ENCODE measurements around the gene OR8A1. TPM values are rescaled to one million over a fixed set of nuclear protein-coding genes. Genes with fewer than 3 reads are reported as not detected.

Gene OR8A1
- not detected in 2 replicates for total RNA-seq (2014; rRNA removed; shearing (Covaris generic))

DNA sequence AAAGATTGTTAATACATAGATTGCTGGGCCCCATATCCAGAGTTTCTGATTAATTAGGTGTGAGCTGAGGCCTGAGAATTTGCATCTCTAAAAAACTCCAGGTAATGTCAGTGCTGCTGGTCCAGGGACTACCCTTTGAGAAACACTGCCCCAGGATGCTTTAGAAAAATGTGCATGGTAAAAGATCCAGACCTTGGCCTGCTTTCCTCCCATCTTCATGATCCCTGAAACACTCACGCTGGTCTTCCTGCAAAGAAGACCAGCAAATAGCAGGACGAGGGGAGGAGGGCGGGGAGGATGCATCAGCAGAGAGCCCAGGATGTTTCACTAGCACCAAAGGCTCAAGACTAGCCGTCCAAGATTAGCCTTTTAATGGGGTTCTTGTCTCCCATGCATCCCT is at the start of gene OR8A1:
OR8A1 (plus strand) TSS at position 301 of the 400 bp plus-strand sequence. CDS start 123 bp downstream, outside the sequence.
- Histone ChIP-seq H3K27me3 (ENCODE audit: control insufficient read depth, insufficient read depth, low read length) (no peaks in the 10 kb centered on the region), H3K36me3 (replicated peaks; ENCODE audit: control insufficient read depth, insufficient read depth, low read length) (no peaks in the 10 kb centered on the region)
- DNase-seq, result no peak

DNA sequence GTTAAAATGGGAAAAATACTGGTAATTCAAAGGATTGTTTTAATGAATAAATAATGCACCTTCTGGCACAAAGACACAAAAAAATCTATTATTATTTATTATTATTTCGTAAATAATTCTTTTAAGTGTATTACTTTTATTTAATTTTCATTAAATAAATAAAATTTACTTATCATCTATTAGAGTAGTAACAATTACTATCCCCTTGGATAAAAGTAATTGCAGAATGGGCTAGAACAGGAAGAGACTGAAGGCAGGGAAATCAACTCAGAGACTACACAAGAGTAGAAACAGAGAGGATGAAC is 49.3 kb upstream of the OR8A1 start:
- DNase-seq, result no peak
- no peaks in the 10 kb centered on the region for H3K36me3 ChIP-seq (replicated peaks; ENCODE audit: control insufficient read depth, insufficient read depth, low read length)
- H3K27me3 ChIP-seq (ENCODE audit: control insufficient read depth, insufficient read depth, low read length), result no peaks in the 10 kb centered on the region
- no peak overlapping the region for H3K4me3 ChIP-seq (ENCODE audit: insufficient read depth, low read depth, low read length)

More for the DNA sequence above, at the start of gene OR8A1:
- no peak within 1 kb of the TSS for H3K4me3 ChIP-seq (ENCODE audit: insufficient read depth, low read depth, low read length)

DNA sequence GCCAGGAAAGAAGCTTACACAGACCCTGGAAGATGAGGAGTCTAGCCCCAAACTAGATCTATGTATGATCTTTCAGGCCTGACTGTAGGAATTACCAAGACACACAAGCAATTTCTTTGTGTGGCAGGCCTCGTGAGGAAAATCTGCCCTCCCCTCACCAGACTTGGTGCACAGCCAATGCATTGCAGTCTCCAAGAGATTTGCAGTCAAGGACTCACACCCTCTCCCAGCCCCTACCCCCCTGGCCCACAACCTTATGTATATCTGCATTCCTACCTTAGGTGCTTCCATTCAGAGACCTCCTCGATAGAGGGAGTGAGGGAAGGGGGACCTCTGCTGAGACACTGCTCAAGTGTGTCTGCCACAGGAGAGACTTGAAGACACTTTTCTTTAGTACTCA is 36.2 kb upstream of the OR8A1 start:
- Histone ChIP-seq H3K27me3 (ENCODE audit: control insufficient read depth, insufficient read depth, low read length) (no peaks in the 10 kb centered on the region), H3K36me3 (replicated peaks; ENCODE audit: control insufficient read depth, insufficient read depth, low read length) (no peaks in the 10 kb centered on the region), H3K4me3 (ENCODE audit: insufficient read depth, low read depth, low read length) (no peak overlapping the region)
- DNase-seq, result no peak

DNA sequence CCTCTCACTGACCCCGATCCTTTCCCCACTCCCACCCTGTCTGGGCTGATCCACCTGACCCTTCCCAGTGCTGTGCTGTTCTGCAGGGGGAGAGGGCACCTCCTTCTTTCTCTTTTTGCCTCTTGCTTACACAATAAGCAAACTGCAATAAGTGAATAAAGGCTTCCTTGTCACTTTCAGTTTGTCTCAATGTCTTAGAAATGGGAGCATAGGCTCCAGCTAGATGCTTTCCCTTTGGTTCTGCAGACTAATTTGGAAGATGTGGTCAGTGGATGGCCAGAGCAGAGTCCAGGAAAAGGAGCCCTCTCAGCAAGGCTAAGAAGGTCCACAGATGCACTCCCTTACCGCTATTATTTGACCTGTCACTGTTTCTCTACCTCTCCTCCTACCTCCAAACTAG is 35.7 kb upstream of the OR8A1 start:
- Histone ChIP-seq H3K4me3 (ENCODE audit: insufficient read depth, low read depth, low read length) (no peak overlapping the region), H3K36me3 (replicated peaks; ENCODE audit: control insufficient read depth, insufficient read depth, low read length) (no peaks in the 10 kb centered on the region), H3K27me3 (ENCODE audit: control insufficient read depth, insufficient read depth, low read length) (no peaks in the 10 kb centered on the region)
- no peak for DNase-seq

DNA sequence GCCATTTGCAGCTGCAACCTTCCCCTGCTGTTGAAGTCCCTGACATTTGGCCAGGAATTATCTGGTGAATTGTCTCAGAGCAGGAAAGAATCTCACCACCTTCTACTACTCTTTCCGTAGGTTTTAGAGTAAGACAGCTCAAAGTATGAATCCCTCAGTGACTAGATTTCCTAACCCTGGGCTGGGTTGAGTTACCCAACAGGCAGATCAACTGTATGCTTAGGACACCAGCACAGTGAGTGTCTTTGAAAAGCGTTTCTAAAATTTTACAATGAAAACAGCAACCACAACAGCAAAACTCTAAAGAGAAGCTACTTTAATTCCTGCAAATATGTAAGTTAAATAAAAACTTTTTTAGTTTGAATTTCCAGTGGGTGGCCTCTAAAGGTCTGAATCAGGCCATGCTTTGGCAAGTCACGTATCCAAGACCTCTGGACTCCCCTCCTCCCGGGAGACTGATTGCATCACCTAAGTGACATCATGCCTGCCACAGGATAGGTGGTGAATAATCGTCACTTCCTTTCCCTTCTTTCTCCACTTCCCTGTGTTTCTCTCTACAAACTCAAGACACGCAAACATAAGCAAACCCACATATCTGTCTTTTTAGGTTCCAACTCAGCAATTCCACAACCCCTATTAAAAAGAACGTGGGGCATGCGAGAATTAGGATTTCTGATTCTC is 34.1 kb upstream of the OR8A1 start:
- no peaks in the 10 kb centered on the region for H3K36me3 ChIP-seq (replicated peaks; ENCODE audit: control insufficient read depth, insufficient read depth, low read length)
- no peaks in the 10 kb centered on the region for H3K27me3 ChIP-seq (ENCODE audit: control insufficient read depth, insufficient read depth, low read length)
- H3K4me3 ChIP-seq (ENCODE audit: insufficient read depth, low read depth, low read length), result no peak overlapping the region
- DNase-seq, result no peak

DNA sequence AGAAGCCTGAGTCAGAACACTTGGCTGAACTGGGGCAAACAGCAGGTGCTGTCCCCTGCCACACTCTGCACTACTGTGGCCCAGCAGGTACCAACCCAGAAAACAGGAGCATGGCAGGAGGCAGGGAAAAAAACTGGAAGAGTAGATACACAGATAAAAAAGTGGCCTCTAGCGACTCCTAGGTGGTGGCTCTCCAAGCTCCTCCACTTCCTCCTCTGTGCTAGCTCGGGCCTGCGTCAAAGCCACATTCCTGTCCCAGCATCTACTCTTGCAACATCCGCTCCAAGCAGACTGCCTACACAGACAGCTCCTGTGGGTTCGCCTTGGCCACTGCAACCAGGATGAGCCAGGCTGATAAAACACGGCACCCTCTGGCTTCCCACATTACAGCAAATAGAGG is 33.3 kb upstream of the OR8A1 start:
- DNase-seq, result peak; percentile 30

DNA sequence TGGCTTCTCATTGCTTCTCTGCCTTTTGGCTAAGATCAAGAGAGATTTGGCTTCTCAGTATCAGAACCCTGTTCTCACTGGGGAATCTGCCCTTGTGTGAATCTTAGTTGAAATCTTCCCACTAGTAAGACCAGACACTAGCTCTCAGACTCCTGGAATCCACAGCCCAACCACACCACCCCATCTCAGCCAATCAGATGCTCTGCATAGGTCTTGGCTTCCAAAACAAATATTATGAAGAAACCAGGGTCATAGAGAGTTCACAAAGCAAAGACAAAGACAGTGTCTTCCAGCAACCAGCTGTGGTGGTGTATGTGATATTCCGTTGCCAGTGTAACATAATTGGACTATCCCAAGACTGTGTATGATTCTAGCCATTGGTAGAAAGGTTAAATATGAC is 31.8 kb upstream of the OR8A1 start:
- Histone ChIP-seq H3K27me3 (ENCODE audit: control insufficient read depth, insufficient read depth, low read length) (no peaks in the 10 kb centered on the region), H3K36me3 (replicated peaks; ENCODE audit: control insufficient read depth, insufficient read depth, low read length) (no peaks in the 10 kb centered on the region), H3K4me3 (ENCODE audit: insufficient read depth, low read depth, low read length) (no peak overlapping the region)
- no peak for DNase-seq

More for the DNA sequence above, 33.3 kb upstream of the OR8A1 start:
- H3K27me3 ChIP-seq (ENCODE audit: control insufficient read depth, insufficient read depth, low read length), result no peaks in the 10 kb centered on the region
- no peaks in the 10 kb centered on the region for H3K36me3 ChIP-seq (replicated peaks; ENCODE audit: control insufficient read depth, insufficient read depth, low read length)
- no peak overlapping the region for H3K4me3 ChIP-seq (ENCODE audit: insufficient read depth, low read depth, low read length)

DNA sequence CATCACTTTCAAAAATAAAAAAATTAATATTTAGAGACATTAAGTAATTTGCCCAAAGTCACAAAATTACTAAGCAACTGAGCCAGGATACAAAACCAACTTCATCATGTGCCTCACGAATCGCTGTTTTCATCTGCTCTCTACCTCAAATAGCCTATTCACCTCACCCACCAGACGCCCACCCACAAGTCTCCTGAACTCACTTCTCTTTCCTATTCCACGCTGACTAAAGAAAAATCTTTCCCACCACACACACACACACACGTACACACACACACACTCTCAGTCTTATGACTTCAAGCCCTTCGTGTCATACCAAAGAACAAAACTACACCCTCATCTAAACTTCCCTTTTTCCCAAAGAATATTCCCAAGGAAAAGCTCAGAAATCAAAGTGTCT is 28.6 kb upstream of the OR8A1 start:
- H3K36me3 ChIP-seq (replicated peaks; ENCODE audit: control insufficient read depth, insufficient read depth, low read length), result no peaks in the 10 kb centered on the region
- no peaks in the 10 kb centered on the region for H3K27me3 ChIP-seq (ENCODE audit: control insufficient read depth, insufficient read depth, low read length)
- no peak overlapping the region for H3K4me3 ChIP-seq (ENCODE audit: insufficient read depth, low read depth, low read length)
- DNase-seq, result no peak

DNA sequence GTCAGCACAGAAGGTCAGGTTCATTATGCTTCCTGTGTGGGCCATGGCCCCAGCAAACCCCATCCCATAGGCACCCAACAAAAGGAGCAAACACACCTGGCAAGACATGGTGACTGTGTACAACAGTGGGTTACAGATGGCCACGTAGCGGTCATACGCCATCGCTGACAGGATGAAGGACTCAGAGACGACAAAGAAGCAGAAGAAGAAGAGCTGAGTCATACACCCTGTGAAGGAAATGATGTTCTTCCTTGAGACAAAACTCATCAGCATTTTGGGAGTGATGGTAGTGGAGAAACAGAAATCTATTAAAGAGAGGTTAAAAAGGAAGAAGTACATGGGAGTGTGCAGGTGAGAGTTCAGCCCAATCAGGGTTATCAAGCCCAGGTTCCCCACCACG is 26.7 kb upstream of the OR8A1 start:
- Histone ChIP-seq H3K4me3 (ENCODE audit: insufficient read depth, low read depth, low read length) (no peak overlapping the region), H3K27me3 (ENCODE audit: control insufficient read depth, insufficient read depth, low read length) (no peaks in the 10 kb centered on the region), H3K36me3 (replicated peaks; ENCODE audit: control insufficient read depth, insufficient read depth, low read length) (no peaks in the 10 kb centered on the region)
- DNase-seq, result no peak

DNA sequence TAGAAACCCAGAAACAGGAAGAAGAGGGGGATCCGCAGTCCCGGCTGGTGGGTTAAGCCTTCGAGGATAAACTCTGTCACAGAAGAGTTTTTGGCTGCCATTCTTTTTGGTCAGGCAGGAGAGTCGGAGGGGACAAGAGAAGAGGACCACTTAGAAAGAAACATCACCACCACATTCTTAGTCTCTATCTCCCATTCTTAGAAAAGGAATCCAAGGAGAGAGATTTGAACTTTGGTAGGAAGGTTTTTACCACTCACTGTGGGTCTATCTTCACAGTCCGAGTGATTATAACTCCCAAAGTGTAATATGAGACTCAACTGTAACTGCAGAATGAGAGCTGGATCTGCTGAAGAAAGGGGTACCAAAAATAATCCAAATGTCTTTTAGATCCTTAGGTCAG is 26.2 kb upstream of the OR8A1 start, which contains the start of gene OR8B12:
OR8B12 (minus strand) TSS at position 101 of the 400 bp plus-strand sequence; CDS start at position 101, 0 bp downstream.
- no peak within 1 kb of the TSS for H3K4me3 ChIP-seq (ENCODE audit: insufficient read depth, low read depth, low read length)
- no peak for DNase-seq
- no peaks in the 10 kb centered on the region for H3K27me3 ChIP-seq (ENCODE audit: control insufficient read depth, insufficient read depth, low read length)
- no peaks in the 10 kb centered on the region for H3K36me3 ChIP-seq (replicated peaks; ENCODE audit: control insufficient read depth, insufficient read depth, low read length)

DNA sequence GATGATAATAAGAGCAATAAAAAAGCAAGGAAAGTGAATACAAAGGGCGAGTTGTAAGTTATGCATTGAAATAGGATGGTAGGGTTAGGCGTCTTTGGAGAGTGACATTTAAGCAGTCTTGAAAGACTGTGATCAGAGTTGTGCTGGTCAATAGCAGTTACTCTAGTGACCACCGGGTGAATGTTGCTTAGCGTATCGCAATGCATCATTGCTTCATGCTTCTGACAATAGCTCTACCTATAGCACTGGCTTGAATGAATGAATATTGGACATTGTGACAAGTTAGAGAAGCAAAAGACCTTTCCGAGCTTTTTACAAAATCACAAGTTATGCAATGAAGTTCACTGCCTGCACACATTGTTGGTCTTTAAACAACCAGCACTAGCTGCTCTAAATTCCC is 18.6 kb upstream of the OR8A1 start:
- Histone ChIP-seq H3K27me3 (ENCODE audit: control insufficient read depth, insufficient read depth, low read length) (no peaks in the 10 kb centered on the region), H3K36me3 (replicated peaks; ENCODE audit: control insufficient read depth, insufficient read depth, low read length) (no peaks in the 10 kb centered on the region), H3K4me3 (ENCODE audit: insufficient read depth, low read depth, low read length) (no peak overlapping the region)
- DNase-seq, result peak; percentile 6

DNA sequence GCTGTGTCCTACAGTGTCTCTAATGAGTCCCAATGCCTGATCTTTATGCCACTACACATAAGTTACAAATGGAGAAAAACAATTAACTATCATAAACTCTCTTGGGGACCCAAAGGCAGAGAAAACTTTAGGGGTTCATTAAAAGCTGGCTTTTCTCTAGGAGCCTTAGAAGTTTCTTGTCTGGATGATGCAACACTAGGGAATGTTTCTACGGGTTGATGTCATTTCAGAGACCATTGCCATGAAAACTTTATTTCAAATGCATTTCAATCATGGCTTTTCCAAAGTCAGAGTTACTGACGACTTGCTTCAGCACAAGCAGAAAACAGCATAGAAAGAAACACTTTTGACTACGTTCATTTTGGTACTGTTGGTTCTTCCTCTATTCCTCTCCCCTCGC is 17.8 kb upstream of the OR8A1 start:
- Histone ChIP-seq H3K36me3 (replicated peaks; ENCODE audit: control insufficient read depth, insufficient read depth, low read length) (no peaks in the 10 kb centered on the region), H3K4me3 (ENCODE audit: insufficient read depth, low read depth, low read length) (no peak overlapping the region), H3K27me3 (ENCODE audit: control insufficient read depth, insufficient read depth, low read length) (no peaks in the 10 kb centered on the region)
- no peak for DNase-seq

DNA sequence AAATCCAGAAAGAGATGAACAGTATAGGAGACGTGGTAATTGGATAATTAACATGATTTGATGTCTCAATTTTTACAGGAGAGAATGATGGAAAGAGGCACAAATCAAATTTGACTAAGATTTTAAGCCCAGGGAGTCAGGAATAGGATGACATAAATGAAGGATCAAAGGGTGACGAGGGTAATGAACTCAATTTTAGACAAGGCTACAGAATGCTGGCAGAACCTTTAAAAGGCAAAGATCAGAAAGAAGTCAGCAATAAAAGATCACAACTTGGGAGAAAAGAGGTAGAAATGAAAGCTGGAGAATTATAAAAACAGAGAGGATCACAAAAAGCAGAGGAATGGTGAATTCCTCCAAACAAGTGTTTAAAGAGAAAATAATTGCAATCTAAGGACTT is 13.0 kb upstream of the OR8A1 start:
- Histone ChIP-seq H3K4me3 (ENCODE audit: insufficient read depth, low read depth, low read length) (no peak overlapping the region), H3K36me3 (replicated peaks; ENCODE audit: control insufficient read depth, insufficient read depth, low read length) (no peaks in the 10 kb centered on the region)
- DNase-seq, result no peak

DNA sequence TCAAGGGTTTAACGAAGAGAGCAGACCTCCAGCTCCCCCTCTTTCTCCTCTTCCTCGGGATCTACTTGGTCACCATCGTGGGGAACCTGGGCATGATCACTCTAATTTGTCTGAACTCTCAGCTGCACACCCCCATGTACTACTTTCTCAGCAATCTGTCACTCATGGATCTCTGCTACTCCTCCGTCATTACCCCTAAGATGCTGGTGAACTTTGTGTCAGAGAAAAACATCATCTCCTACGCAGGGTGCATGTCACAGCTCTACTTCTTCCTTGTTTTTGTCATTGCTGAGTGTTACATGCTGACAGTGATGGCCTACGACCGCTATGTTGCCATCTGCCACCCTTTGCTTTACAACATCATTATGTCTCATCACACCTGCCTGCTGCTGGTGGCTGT is 363 bp downstream of the OR8A1 start:
- Histone ChIP-seq H3K36me3 (replicated peaks; ENCODE audit: control insufficient read depth, insufficient read depth, low read length) (no peaks in the 10 kb centered on the region), H3K4me3 (ENCODE audit: insufficient read depth, low read depth, low read length) (no peak overlapping the region), H3K27me3 (ENCODE audit: control insufficient read depth, insufficient read depth, low read length) (no peaks in the 10 kb centered on the region)
- DNase-seq, result no peak

More for the DNA sequence above, 13.0 kb upstream of the OR8A1 start:
- no peaks in the 10 kb centered on the region for H3K27me3 ChIP-seq (ENCODE audit: control insufficient read depth, insufficient read depth, low read length)

DNA sequence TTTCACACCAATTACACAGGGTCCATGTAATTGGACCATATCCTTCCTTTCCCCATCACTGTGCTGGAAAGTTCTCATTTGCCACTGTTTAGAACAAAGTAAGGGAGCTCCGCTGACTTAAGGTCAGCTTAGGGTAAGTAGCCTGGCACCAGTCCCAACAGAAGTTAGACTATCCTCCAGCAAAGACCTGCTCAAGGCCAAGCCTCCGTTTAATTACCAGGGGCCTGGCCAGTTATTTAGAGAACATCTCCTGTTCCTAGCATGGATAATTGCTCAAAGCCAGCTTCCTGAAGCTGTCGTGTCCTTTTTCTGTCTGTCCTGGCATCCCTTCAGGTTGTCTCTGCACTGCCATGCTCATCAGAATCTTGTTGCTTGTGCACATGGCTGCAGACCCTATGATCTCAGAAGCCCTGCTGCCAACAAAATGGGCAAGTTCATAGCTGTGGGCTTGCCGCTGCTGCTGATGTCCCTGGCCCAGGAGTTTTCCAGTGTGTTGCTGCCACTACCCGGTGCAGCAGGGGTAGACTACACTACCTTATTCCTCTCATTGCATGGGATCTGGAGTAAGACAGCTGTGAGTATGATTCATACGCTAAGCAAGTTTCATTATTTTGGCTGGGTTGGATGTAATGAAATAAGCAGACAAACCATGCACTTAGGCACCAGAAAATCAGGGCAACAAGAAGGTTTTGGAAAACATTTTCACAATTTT is 8.1 kb downstream of the OR8A1 start:
- H3K27me3 ChIP-seq (ENCODE audit: control insufficient read depth, insufficient read depth, low read length), result no peaks in the 10 kb centered on the region
- no peak overlapping the region for H3K4me3 ChIP-seq (ENCODE audit: insufficient read depth, low read depth, low read length)
- no peak for DNase-seq
- no peaks in the 10 kb centered on the region for H3K36me3 ChIP-seq (replicated peaks; ENCODE audit: control insufficient read depth, insufficient read depth, low read length)

Measured in H7 (cell line).